Prostate gland (tissue), 2 donors: ENCODE measurements around the gene ZNF512B. TPM values are rescaled to one million over a fixed set of nuclear protein-coding genes. Genes with fewer than 3 reads are reported as not detected.

Experiments used
- DNase-seq: peaks from one replicate; pipeline ENCODE4 v3.0.0-alpha.2; 2019; ENCODE audit warnings: low spot score
- H3K27ac ChIP-seq, 2 donors: fragments of 200-600 bp; sonication (generic); 2 replicates each; pipeline ENCODE4 v1.5.1; 2017 to 2019
- H3K27me3 ChIP-seq: fragments of 200-600 bp; sonication (generic); replicated peaks from 2 replicates; pipeline ENCODE4 v1.5.1; 2019; ENCODE audit not compliant: insufficient read depth
- H3K36me3 ChIP-seq, 2 donors: fragments of 200-600 bp; sonication (generic); 1 replicate in 1 of 2; 2 replicates in 1 of 2; pipeline versions ENCODE4 v1.5.1 to v1.8.1; 2017 to 2019
- H3K4me1 ChIP-seq: fragments of 200-600 bp; sonication (generic); replicated peaks from 2 replicates; pipeline ENCODE4 v1.5.1; 2019
- H3K4me3 ChIP-seq, 2 donors: fragments of 200-600 bp; sonication (generic); 2 replicates each; pipeline ENCODE4 v1.5.1; 2017 to 2019
- H3K9me3 ChIP-seq: fragments of 200-600 bp; sonication (generic); 2 replicates; pipeline ENCODE4 v1.5.1; 2017
- CTCF ChIP-seq, 4 experiments: fragments of 200-600 bp in 2 of 4; fragments of 450-650 bp in 2 of 4; sonication (generic) in 2 of 4; IDR thresholded peaks; 1 replicate in 3 of 4; 2 replicates in 1 of 4; pipeline ENCODE4 v1.5.1; 2016 to 2019; ENCODE audit warnings: antibody characterized with exemption in 4 of 4, mild to moderate bottlenecking in 2 of 4, moderate library complexity in 2 of 4
- POLR2A ChIP-seq: fragments of 450-650 bp; IDR thresholded peaks from one replicate; pipeline ENCODE4 v1.6.1; 2016; ENCODE audit warnings: antibody characterized with exemption, mild to moderate bottlenecking
- POLR2AphosphoS5 ChIP-seq: sonication (generic); formaldehyde crosslinking; IDR thresholded peaks from one replicate; pipeline ENCODE4 v1.6.1; 2017; ENCODE audit warnings: antibody characterized with exemption
- WGBS: methylation state at CpG from one replicate; pipeline ENCODE4 v1.1.5; 2018; 5-methylcytosine and 5-hydroxymethylcytosine counted together
- intact Hi-C: fragments of 100-400 bp; cut with DNase I; formaldehyde crosslinking; loops from one replicate; pipeline ENCODE4 v1.14.2; 2022
- total RNA-seq, 2 donors: library from RNA; depleted of rRNA; stranded (reverse); fragments of >200 nt; gene quantifications; one replicate each; pipeline ENCODE4 v1.1.0, GENCODE V29; 2016

ZNF512B gene
- total RNA-seq, 2 donors from 2014 or later, result 12.2 to 24.6 TPM

DNA sequence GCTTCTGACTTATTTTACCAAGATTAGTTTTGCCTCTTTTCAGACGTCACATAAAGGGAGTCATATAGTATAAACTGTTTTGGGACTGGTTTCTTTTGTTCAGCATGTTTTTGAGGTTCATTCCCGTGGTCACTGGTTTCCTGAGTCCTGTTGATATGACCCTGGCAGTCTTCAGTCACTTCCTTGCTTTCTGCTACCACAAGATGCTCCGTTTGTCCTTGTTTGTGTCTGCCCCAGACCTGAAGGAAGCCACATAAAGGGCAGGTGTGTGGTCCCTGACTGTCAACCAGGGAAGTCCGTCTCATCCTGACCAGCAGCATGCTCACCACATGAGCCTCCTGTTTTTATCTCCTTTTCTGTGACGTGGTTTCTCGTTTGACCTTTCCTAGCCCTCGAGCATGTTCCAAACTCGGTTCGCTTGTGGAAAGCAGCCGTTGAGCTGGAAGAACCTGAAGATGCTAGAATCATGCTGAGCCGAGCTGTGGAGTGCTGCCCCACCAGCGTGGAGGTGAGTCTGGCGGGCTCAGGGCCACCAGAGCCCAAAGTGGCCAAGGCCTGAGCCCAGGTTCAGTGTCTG, 40.2 kb upstream of the ZNF512B start:
- TF ChIP-seq CTCF (IDR thresholded peaks at IDR 0.05), result no peak
- TF ChIP-seq POLR2A, result no peak
- TF ChIP-seq POLR2AphosphoS5, result no peak
- Histone ChIP-seq H3K9me3 (no peaks in the 10 kb centered on the region), H3K27me3 (no peaks in the 10 kb centered on the region), H3K27ac (no peak overlapping the region), H3K4me1 (no peaks in the 10 kb centered on the region), H3K4me3 (no peak overlapping the region), H3K36me3 (peaks cover 5 to 13% of the 10 kb centered on the region in 2 donors)
- DNase-seq, result no peak
- intact Hi-C loops, result no loop called here
- WGBS, result 95% methylated on average over 13 of the region's 13 CpGs

DNA sequence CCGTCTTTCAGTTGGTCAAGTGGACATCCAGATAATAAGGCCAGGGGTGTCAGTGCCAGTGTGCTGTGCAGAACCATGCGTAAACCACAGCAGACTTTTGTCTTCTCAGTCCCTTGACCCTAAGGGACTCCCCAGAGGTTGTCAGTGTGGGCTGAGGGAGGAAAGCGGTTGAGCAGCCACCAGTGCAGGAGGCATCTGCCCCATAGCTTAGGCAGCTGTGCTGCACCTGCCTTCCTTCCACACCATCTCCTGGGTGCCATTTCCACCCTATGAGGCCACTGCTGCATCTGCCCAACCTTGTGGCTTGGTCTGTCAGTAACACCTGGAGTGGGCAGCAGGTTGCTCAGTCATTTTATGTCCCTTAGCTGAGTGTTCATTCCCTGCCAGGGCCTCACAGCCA, 37.2 kb upstream of the ZNF512B start:
- H3K4me1 ChIP-seq, result no peaks in the 10 kb centered on the region
- no peak overlapping the region for H3K27ac ChIP-seq
- WGBS, result 100% methylated on average over 3 of the region's 3 CpGs
- H3K27me3 ChIP-seq, result no peaks in the 10 kb centered on the region
- H3K4me3 ChIP-seq, result no peak overlapping the region
- no peak for TF ChIP-seq POLR2A
- peaks cover 10 to 26% of the 10 kb centered on the region in 2 donors for H3K36me3 ChIP-seq
- H3K9me3 ChIP-seq, result no peaks in the 10 kb centered on the region
- no peak for DNase-seq
- intact Hi-C loops, result no loop called here

DNA sequence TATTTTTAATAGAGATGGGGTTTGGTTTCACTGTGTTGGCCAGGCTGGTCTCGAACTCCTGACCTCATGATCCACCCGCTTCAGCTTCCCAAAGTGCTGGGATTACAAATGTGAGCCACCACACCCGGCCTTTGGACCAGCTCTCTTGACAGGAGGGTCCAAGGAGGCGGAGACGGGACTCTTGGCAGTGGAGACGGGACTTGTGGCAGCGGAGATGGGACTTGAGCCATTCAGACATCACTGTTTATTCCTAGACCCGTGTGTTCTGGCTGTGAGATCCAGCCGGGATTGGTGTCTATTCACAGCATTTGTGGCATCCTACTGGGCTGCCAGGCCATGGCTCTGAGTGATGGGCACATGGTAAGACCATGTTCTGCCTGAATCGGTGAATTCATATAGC, 36.8 kb upstream of the ZNF512B start:
- DNase-seq, result no peak
- Histone ChIP-seq H3K4me3 (no peak overlapping the region), H3K36me3 (peaks cover 10 to 25% of the 10 kb centered on the region in 2 donors), H3K9me3 (no peaks in the 10 kb centered on the region), H3K4me1 (no peaks in the 10 kb centered on the region), H3K27me3 (no peaks in the 10 kb centered on the region), H3K27ac (no peak overlapping the region)
- TF ChIP-seq POLR2AphosphoS5 (no peak), CTCF (IDR thresholded peaks at IDR 0.05) (no peak)
- 83% methylated on average over 10 of the region's 10 CpGs for WGBS
- intact Hi-C loops, result no loop called here

DNA sequence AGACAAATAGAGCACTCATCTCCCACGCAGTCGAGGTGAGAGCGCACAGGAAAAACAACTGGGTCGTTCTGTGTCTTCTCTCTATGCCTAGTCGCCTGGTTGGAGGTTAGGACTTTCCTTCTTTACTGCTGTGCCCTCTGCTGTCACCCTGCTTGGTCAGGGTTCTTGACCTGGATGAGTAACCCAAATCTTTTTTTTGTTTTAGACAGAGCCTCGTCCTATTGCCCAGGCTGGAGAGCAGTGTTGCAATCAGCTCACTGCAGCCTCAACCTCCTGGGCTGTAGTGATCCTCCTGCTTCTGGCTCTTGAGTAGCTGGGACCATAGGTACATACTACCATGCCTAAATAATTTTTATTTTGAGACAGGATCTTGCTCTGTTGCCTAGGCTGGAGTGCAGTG, 35.7 kb upstream of the ZNF512B start:
- no peak for TF ChIP-seq POLR2A
- TF ChIP-seq CTCF (IDR thresholded peaks at IDR 0.05), result no peak
- no peak for TF ChIP-seq POLR2AphosphoS5
- no peaks in the 10 kb centered on the region for H3K9me3 ChIP-seq
- WGBS, result 86% methylated on average over 6 of the region's 6 CpGs

DNA sequence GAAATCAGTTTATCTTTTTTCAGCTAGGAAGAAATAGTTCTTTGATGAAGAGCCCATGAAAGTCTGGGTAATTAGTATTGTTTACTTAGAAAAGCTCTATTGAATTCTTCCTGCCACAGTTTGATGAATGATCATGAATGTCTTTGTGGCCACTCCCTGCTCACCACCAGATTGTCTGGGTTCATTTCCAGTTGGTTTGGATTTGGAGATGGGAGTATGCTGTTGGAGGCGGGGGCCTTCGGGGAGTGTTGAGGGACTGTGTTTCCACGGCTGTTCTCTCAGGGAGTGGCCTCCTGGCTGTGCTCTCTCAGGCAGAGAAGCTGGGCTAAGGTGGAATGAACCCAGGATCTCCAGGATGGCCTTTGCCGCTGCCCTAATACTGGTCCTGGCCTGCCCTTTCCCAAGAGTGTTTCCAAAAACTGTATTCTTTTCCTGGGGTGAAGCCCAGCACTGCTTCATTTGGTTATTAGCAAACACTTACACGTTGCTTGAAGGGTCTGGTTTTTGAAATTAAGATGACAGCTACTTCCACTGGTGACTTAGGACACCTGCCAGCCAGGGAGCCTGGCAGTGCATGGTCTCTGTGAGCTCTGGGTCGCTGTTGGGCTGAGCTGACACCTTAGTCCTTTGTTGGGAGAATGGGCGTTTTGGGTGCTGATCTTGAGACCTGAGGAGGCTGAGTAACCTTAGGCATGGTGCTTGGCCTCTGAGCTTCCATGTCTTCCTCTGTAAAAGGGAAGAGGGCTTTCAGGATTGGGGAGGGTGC, 34.4 kb upstream of the ZNF512B start:
- Histone ChIP-seq H3K4me3 (no peak overlapping the region), H3K9me3 (no peaks in the 10 kb centered on the region), H3K27ac (no peak overlapping the region), H3K27me3 (no peaks in the 10 kb centered on the region), H3K36me3 (peaks cover 8 to 21% of the 10 kb centered on the region in 2 donors), H3K4me1 (no peaks in the 10 kb centered on the region)
- no peak for DNase-seq
- intact Hi-C loops, result no loop called here
- TF ChIP-seq POLR2A (no peak), CTCF (IDR thresholded peaks at IDR 0.05) (no peak), POLR2AphosphoS5 (no peak)
- WGBS, result 57% methylated on average over 7 of the region's 7 CpGs

More for the DNA sequence above, 35.7 kb upstream of the ZNF512B start:
- Histone ChIP-seq H3K4me1 (no peaks in the 10 kb centered on the region), H3K36me3 (peaks cover 10 to 16% of the 10 kb centered on the region in 2 donors), H3K27me3 (no peaks in the 10 kb centered on the region), H3K4me3 (no peak overlapping the region), H3K27ac (no peak overlapping the region)
- no peak for DNase-seq
- intact Hi-C loops, result no loop called here
